ENCODE measurements around the gene RMDN2.

The RMDN2 gene

GRCh38 chr2:37881397-37881796, 43.7 kb upstream of the RMDN2 start:
- DNase-seq (ENCODE audit: low read depth), result no peak
- TF ChIP-seq CTCF (conservative IDR thresholded peaks at IDR 0.05; ENCODE audit: low read depth, low read length), result no peak
- H3K4me3 ChIP-seq (ENCODE audit: low read length), result no peak overlapping the region

- TF ChIP-seq CTCF (conservative IDR thresholded peaks at IDR 0.05; ENCODE audit: low read depth, low read length), result no peak
- no peak overlapping the region for H3K4me3 ChIP-seq (ENCODE audit: low read length)
- DNase-seq (ENCODE audit: low read depth), result no peak
These were observed 43.1 kb upstream of the RMDN2 start for GRCh38 chr2:37882036-37882435.

GRCh38 chr2:37883518-37883917, 41.6 kb upstream of the RMDN2 start:
- DNase-seq (ENCODE audit: low read depth), result no peak
- no peak for TF ChIP-seq CTCF (conservative IDR thresholded peaks at IDR 0.05; ENCODE audit: low read depth, low read length)
- H3K4me3 ChIP-seq (ENCODE audit: low read length), result no peak overlapping the region

GRCh38 chr2:37885329-37885993, 39.6 kb upstream of the RMDN2 start:
- no peak for TF ChIP-seq CTCF (conservative IDR thresholded peaks at IDR 0.05; ENCODE audit: low read depth, low read length)
- no peak overlapping the region for H3K4me3 ChIP-seq (ENCODE audit: low read length)
- DNase-seq (ENCODE audit: low read depth), result no peak

GRCh38 chr2:37886745-37887144, 38.3 kb upstream of the RMDN2 start:
- TF ChIP-seq CTCF (conservative IDR thresholded peaks at IDR 0.05; ENCODE audit: low read depth, low read length), result no peak

GRCh38 chr2:37887286-37887685, 37.8 kb upstream of the RMDN2 start:
- no peak for DNase-seq (ENCODE audit: low read depth)
- no peak for TF ChIP-seq CTCF (conservative IDR thresholded peaks at IDR 0.05; ENCODE audit: low read depth, low read length)
- H3K4me3 ChIP-seq (ENCODE audit: low read length), result no peak overlapping the region

More at GRCh38 chr2:37886745-37887144, 38.3 kb upstream of the RMDN2 start:
- no peak for DNase-seq (ENCODE audit: low read depth)
- H3K4me3 ChIP-seq (ENCODE audit: low read length), result no peak overlapping the region

- DNase-seq (ENCODE audit: low read depth), result no peak
- no peak overlapping the region for H3K4me3 ChIP-seq (ENCODE audit: low read length)
- TF ChIP-seq CTCF (conservative IDR thresholded peaks at IDR 0.05; ENCODE audit: low read depth, low read length), result peak; percentile 90
These were observed 34.1 kb upstream of the RMDN2 start for GRCh38 chr2:37890893-37891495.
